Kidney tubule cell (primary cell): ENCODE measurements around the gene ZNF528.

ENCODE experiments used
- DNase-seq: peaks from one replicate; pipeline ENCODE4 v3.0.0-alpha.2; 2018; ENCODE audit warnings: low spot score

Gene ZNF528

GRCh38 chr19:52397310-52398080, at the start of gene ZNF528:
TSS of gene ZNF528 (plus strand) at chr19:52397849. CDS start at chr19:52402014, 4,165 bp downstream.
- peak; percentile 93 for DNase-seq

- DNase-seq, result no peak
Observed at GRCh38 chr19:52351512-52351911, 46.1 kb upstream of the ZNF528 start.

GRCh38 chr19:52366414-52366824, 31.2 kb upstream of the ZNF528 start:
- no peak for DNase-seq

- DNase-seq, result peak; percentile 88
Observed at GRCh38 chr19:52369559-52370340, 27.9 kb upstream of the ZNF528 start, which contains the start of gene ZNF880. TSS of gene ZNF880 (plus strand) at chr19:52369923. CDS start at chr19:52369966, 43 bp downstream.

- DNase-seq, result no peak
Observed at GRCh38 chr19:52370341-52370710, 27.3 kb upstream of the ZNF528 start.

GRCh38 chr19:52391135-52391534, 6.5 kb upstream of the ZNF528 start:
- DNase-seq, result no peak

- peak; percentile 19 for DNase-seq
Observed at GRCh38 chr19:52398081-52398441, 412 bp downstream of the ZNF528 start.

- no peak for DNase-seq
Observed at GRCh38 chr19:52410276-52410675, 12.6 kb downstream of the ZNF528 start.

- no peak for DNase-seq
Observed at GRCh38 chr19:52415711-52416110, 18.1 kb downstream of the ZNF528 start.

- no peak for DNase-seq
Observed at GRCh38 chr19:52428937-52429336, 31.3 kb downstream of the ZNF528 start, which contains the start of gene ZNF534. TSS of gene ZNF534 (plus strand) at chr19:52429148. CDS start at chr19:52431475, 2,327 bp downstream.

- DNase-seq, result no peak
Observed at GRCh38 chr19:52442179-52442578, 44.5 kb downstream of the ZNF528 start.

GRCh38 chr19:52444506-52444905, 46.9 kb downstream of the ZNF528 start:
- no peak for DNase-seq

GRCh38 chr19:52451241-52451640, 53.6 kb downstream of the ZNF528 start:
- DNase-seq, result no peak

GRCh38 chr19:52453324-52454094, 55.9 kb downstream of the ZNF528 start, which contains the start of gene ZNF578:
TSS of gene ZNF578 (plus strand) at chr19:52453553. CDS start at chr19:52501846, 48,293 bp downstream.
- peak; percentile 84 for DNase-seq

- DNase-seq, result no peak
Observed at GRCh38 chr19:52464798-52465470, 67.3 kb downstream of the ZNF528 start.
